CD4-positive, alpha-beta T cell treated with Interleukin-15 for 1 hour (primary cell): ENCODE data around the gene NKTR.
A peak's percentile ranks its signal among the peaks of the same experiment; 100 is the strongest.

ENCODE experiments used
- DNase-seq: peaks from one replicate; pipeline ENCODE4 v3.0.0-alpha.2; 2020

NKTR gene

DNA sequence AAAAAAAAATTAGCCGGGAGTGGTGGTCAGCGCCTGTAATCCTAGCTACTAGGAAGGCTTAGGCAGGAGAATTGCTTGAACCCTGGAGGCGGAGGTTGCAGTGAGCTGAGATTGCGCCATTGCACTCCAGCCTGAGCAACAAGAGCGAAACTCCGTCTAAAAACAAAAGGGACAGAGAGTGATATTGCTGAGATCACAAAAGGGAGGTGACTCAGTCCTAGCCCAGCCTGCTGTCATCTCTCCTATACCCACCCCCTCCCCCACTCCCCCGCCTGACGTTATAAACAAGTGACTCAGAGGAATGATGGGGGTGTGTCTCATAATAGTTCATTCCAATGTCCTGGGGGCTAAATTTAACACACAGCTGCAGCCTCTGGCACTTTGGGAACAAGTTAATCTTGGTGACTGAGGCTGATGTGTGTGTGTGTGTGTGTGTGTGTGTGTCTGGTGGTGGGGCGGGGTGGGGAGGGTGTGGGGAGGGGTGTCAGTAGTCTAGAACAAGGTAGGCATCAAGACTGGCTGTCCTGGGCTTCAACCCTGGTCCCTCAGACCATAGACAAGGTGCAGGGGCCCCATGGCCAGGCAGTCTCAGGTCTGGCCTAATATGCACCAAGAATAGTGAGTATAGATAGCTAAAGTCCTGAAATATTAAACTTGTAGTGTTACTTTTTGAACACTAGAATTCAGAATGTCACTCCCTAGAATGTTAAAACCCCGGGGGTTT is 83.6 kb downstream of the NKTR start:
- peak; percentile 29 for DNase-seq

DNA sequence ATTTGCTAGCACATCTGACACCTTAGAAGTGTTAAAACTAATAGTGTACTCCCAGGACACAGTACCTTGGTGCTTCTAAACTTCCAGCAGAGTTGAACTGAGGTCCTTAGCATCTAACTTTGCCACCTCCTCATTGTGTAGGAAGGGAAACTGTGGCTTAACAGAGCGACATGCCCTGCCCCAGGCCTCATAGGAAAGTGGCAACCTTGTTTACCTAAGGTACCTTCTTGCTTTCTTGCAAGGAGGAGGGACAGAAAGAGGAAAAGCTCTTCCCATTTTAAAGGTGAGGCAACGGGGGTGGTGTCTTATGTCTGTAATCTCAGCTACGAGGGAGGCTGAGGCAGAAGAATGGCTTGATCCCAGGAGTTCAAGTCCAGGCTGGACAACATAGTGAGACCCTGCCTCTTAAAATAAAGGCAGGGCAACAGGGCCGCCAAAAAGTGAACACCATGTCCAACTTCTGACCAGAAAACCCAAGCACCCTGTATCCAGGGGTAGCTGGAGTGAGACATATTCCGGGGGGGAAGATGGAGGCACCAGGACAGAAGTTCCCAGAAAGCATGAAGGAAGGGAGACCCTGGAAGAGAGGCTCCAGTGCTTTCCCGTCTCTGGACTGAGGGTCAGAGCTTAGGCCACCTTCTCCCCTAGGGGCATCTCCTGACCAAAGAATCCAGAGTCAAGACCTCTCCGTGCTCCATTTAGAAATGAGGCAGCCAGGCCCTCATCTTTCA is 84.3 kb downstream of the NKTR start:
- DNase-seq, result no peak

DNA sequence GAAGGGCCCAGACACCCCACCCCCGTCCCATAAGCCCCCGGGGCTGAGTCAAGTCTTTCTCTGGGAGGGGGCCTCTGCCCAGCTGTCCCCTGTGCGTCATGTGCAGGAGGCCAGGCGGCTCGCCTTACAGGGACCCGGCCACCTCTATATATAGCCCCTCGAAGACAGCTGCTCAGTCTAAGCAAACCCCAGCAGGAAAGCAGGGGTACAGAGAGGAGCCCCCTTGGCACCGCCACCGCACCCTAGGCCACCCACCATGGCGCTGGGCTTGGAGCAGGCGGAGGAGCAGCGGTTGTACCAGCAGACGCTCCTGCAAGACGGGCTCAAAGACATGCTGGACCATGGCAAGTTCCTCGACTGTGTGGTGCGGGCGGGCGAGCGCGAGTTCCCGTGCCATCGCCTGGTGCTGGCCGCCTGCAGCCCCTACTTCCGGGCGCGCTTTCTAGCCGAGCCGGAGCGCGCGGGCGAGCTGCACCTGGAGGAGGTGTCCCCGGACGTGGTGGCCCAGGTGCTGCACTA is 84.9 kb downstream of the NKTR start, which contains the start of gene KLHL40:
Gene KLHL40, plus strand, starts transcription at position 175 of the 519 bp plus-strand sequence. Its CDS starts 82 bp downstream, at position 257.
- DNase-seq, result no peak

DNA sequence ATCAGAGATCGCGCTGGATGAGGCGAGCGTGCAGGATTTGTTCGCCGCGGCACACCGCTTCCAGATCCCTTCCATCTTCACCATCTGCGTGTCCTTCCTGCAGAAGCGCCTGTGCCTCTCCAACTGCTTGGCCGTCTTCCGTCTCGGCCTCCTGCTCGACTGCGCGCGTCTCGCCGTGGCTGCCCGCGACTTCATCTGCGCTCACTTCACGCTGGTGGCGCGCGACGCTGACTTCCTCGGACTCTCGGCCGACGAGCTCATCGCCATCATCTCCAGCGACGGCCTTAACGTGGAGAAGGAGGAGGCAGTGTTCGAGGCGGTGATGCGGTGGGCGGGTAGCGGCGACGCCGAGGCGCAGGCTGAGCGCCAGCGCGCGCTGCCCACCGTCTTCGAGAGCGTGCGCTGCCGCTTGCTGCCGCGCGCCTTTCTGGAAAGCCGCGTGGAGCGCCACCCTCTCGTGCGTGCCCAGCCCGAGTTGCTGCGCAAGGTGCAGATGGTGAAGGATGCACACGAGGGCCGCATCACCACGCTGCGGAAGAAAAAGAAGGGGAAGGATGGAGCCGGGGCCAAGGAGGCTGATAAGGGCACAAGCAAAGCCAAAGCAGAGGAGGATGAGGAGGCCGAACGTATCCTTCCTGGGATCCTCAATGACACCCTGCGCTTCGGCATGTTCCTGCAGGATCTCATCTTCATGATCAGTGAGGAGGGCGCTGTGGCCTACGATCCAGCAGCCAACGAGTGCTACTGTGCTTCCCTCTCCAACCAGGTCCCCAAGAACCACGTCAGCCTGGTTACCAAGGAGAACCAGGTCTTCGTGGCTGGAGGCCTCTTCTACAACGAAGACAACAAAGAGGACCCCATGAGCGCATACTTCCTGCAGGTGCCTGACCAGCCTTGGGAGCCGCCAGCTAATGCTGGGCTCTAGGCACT is 85.7 kb downstream of the NKTR start:
- no peak for DNase-seq

DNA sequence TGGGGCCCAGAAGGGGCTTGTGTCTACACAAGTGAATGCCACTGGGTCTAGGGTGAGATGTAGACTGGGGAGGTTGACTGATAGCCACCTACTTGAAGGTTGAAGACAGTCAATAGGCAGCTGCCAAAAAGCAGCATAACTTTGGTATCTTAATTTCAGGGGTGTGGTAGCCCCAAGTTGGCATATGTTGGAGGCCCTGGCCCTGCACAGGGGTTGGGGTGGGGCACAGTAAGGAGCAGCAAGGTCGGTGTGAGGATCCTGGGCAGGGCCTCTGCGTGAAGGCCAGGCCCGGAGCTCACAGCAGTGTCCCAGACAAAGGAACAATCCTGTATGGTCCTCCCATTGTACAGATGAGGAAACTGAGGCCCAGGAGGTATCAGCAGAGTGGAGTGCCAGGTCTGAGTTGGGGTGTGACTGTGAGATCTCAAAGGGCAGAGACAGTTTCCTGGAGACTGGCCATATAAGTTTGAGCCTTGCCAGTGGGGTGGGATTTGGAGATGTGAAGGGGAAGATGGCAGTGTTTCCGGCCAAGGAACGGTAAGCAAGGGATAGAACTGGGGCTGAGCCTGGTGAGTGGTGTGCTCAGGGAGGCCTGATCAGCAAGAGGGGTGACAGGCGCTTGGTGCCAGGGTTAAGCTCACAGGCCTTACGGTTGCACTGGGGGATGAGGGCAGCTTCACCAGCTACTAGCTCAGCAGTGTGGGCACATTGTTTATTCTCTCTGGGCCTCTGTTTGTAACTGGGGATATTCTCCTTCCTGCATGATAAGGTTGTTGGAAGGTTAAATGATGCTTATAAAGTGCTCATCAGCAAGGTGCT is 86.6 kb downstream of the NKTR start:
- DNase-seq, result no peak

DNA sequence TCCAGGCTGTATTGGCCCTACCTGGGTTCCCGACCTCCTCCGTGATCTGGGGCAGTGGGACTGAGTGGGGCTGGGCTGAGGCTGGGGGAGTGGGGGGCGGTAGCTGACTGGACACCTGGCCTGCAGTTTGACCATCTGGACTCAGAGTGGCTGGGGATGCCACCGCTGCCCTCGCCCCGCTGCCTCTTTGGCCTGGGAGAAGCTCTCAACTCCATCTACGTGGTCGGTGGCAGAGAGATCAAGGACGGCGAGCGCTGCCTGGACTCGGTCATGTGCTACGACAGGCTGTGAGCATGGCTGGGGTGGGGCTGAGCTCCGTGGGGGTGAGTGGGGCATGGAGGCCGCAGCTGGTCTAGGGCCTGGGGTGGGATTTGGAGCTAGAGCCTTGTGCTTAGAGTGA is 87.5 kb downstream of the NKTR start:
- DNase-seq, result no peak

DNA sequence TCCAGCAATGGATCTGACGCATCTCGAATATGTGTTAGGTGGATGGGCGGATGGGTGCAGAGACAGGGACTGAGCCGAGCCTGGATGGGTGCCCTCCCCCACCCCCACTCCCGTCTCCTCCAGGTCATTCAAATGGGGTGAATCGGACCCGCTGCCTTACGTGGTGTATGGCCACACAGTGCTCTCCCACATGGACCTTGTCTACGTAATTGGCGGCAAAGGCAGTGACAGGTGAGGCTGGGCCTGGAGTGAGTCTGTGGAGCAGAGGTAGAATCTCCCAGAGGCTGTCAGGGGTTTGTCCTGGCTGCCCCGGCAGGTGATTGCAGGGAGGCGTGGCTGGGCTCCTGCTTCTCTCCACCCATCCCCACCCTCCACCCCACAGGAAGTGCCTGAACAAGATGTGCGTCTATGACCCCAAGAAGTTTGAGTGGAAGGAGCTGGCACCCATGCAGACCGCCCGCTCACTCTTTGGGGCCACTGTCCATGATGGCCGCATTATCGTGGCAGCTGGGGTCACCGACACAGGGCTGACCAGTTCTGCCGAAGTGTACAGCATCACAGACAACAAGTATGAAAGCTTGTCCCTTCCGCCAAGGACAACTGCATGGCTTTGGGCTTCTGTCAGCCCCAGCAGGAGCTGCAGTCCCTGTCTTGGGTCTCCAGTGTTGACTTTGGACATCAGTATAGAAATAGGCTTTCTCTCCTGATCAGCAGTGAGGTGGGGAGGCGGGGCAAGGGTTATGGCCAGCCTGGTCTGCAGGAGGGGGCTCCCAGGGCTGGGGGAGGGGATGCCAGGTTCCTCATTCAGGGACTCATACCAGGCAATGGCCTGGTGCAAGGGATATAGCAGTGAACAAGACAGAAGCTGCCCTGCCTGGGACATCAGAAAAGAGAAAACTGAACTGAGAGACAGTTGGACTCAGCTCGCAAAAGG is 88.3 kb downstream of the NKTR start:
- no peak for DNase-seq

DNA sequence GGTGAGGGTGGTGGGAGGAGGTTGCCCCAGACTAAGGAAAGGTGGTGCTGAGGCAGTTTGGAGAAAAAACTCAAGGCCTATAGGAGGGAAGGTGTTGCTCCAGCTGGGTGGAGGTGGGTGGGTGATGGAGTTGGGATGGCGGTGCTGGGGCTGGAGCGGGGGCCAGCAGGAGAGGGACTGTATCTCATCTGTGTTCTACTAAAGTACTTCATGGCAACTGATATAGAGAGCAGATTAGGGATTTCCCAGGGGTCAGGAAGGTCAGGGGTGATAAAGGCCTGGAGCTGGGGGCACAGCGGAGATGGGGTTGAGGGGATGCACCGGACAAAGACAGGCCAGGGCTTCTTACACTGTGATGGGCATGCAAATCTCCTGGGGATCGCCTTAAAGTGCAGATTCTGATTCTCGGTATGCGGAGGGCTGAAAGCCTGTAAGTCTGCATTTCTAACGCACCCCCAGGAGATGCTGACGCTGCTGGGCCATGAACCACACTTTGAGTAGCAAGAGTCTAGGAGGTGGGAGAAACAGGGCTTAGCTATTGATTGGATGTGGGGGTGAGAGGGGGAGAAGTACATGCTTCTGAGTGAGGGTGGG is 89.0 kb downstream of the NKTR start:
- no peak for DNase-seq

DNA sequence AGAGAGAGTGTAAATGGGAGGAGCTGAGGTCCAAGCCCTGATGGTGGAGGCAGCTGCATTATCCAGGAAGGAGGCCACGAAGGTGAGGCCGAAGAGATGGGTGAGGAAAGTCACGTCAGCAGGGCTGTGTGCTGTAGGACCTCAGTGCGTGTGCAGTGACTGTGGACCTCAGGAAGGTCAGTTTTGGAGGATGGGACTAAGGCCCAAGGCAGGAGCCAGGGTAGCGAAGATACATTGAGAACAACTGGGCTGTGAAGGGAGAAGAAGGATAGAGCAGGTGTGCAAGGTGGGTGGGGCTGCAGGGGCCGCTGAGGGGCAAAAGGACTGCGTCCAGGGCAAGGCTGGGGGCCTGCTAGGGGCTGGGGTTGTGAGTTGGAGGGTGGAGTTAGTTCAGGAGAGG is 89.7 kb downstream of the NKTR start:
- DNase-seq, result no peak

DNA sequence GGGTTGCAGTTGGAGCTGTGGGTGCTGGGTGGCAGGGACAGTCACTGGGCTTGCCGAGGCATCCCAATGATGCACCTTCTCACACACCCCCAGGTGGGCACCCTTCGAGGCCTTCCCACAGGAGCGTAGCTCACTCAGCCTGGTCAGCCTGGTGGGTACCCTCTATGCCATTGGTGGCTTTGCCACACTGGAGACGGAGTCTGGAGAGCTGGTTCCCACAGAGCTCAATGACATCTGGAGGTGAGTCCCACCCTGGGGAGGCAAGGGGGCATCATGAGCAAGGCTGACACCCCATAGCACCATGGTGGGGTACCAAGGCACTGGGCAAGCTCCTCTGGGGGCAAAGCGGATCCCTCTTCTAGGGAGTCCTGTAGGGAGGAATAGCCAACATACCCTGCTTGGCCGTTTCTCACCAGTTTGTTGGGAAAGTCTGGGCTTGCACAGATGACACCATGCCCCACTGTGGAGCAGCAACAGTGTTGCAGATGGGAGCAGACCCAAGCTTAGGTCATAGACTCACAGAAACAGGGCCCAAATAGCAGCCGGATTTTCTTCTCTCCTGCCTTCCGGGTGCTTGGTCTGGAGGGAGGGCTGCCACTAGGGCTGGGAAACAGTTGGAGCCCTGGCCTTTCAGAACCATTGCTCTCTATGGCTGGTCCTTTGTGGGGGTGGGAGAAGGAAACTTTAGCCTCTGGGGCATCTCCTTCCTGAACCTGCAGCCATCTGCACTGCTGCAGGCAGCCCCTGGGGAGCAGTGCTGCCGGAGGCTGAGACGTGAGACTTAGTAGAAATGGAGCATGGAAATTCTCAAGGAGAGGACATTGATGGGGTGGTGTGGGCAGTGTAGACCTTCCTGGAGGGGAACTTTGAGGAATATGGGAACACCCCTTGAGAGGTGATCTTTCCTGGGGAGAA is 90.5 kb downstream of the NKTR start:
- DNase-seq, result peak; percentile 5

DNA sequence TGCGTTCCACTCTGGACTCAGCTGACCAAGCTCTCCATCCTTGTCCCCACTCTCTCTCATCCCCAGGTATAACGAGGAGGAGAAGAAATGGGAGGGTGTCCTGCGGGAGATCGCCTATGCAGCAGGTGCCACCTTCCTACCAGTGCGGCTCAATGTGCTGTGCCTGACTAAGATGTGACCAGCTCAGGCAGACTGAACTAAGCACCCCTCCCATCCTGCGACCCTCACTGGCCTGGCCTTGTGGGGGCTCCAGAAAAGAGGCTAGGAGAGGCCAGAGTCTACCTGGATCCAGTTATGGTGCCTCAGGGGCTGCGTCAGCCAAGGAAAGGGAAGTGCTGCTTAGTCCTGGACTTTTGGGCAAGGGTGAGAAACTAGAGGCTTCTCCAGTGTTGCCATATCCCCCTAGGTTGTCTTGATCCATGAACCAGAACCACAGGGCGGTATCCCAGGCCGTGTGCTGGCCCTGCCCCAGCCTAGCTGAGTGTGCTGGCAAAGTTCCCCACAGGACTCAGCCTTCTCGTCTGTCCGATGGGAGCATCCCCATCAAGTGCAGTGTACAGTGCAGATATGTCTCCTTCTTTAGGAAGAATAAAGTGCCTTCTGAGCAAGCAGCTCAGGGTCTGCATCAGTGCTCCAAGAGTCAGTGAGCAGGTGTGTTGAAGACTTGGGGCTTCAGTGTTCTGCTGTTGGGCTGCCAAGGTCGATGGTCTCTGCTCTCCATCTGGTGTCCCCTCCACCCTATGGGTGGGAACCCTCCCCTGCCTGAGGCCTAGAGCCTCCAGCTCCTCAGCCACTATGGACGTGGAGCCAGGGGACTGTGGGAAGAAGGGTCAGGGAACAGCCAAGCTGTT is 91.6 kb downstream of the NKTR start:
- DNase-seq, result peak; percentile 15

DNA sequence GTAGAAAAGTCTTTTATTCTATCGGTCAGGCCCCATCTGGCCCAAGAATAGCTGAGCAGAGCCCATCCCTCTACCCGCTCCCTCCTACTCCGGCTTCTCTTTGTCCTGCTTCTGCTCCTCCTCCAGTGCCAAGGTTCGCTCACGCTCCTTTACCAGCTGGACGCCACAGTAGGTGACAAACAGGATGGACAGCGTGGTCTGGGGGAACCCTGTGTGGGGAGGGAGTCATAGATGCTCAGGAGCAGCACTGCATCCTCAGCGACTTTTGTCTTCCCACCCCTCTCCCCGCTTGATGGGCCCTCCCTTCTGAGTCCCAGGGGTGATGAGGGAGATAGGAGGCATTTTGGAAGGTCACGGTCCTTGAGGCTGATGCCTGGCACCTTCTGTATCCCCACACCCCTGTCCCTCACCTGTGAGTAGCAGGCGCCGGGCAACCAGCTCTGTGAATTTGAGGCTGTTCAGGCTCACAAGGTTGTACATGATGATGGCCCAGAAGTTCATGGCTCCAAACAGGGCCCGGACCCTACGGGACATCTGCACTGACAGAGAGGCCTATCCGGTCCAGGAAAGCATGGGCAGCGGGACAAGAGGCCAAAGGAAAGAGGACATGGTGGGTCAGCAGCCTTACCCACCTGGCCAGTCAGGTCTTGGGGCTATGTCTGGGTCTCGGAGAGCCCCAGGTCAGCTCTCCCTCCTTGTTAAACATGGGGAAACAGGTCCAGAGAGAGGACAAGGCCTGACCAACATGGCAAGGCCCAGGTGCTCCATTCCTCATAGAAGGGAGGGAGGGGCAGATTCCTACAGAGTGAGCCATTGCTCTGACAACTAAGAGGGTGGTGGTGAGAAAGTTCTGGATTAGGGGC is 92.4 kb downstream of the NKTR start:
- DNase-seq, result peak; percentile 12

DNA sequence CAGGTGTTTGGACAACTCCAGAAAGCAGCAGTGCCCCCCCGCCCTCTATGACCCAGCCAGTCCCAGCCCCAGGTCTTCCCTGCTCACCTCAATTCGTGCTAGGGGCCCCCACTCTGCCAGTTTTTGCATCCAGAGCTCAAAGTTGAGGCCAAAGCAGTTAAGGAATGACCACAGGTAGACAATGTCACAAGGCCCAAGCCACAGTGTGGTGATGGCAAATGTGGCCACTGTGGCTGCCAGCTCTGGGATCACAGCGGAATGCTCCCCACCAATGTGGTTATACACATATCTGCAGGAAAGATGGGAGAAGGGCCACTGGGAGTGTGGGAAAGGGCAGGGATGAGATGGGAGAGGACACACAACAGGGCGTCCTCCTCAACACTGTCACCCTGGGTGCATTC is 93.0 kb downstream of the NKTR start:
- DNase-seq, result peak; percentile 6

DNA sequence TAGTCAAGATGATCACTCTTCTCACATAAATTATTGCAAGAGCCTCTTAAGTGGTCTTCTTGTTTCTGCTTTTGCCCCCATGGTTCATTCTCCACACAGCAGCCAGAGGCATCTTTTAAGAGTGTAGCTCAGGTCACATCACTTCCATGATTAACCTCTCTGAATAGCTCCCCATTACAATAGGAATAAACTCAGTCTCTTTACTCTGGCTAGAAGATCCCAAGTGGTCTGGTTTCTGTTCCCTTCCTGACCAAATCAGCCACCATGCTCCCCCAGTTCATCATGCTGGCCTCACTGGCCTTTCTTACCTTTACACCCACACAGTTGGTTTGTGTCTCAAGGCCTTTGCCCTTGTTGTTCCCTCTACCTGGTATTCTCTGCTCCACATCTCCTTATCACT is 93.9 kb downstream of the NKTR start:
- no peak for DNase-seq

DNA sequence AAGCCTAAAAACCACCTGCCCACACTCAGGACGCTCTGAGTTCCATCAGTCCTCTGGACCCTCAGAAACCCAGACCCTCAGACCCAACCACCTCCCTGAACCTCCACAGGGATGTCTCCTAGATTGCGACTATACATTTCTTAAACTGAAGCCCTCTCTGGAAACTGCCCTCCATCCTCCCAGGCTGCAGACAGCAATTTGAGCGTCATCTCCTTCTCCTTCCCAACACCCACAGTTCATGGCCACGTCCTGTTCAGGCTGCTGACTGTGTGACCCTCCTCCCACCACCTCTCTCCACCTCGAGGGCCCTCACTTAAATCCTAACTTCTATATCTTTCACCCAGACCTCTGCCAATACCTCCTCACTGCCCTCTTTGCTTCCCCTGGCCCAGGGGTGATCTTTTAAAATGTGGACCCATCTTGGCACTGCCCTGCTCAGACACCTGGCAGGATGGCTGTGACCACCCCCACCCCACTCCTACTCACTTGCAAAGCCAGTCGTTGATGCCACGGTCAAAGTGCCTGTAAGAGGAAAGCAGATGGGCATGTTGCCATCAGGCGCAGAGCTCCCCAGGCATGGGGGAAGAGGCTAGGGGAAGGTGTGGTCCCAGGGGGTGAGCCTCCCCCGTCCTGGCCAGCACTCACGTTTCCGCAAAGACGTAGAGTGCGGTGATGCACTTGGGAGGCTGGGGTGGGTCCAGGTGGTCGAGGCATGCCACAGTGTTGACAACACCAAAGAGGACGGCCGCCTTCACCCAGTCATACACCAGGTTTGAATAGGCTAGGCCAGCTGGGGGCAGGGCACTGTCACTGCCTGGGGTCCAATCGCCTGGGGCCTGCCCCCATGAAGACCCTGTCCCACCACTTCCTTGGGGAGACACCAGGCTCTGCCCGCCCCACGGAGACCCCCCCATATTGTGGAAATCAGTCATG is 96.1 kb downstream of the NKTR start:
- DNase-seq, result no peak
